Stimulated activated CD4-positive, alpha-beta T cell treated with anti-CD3 and anti-CD28 coated beads, Interleukin-15, amount 100 ng/mL, for 1 hour (primary cell): Measurements from ENCODE around the gene KIAA1549.

ENCODE experiments used
- DNase-seq, 2 donors: peaks; one replicate each; pipeline ENCODE4 v3.0.0-alpha.2; 2020; ENCODE audit warnings: low read depth in 1 of 2, low spot score in 1 of 2

Gene KIAA1549

GRCh38 chr7:138975343-138976104 is 5.7 kb downstream of the KIAA1549 start:
- DNase-seq, result no peak

- DNase-seq, result no peak
These were observed 6.4 kb downstream of the KIAA1549 start for GRCh38 chr7:138974675-138975292.

- DNase-seq, result no peak
These were observed 7.1 kb downstream of the KIAA1549 start for GRCh38 chr7:138974103-138974502.

- no peak for DNase-seq
These were observed 10.2 kb downstream of the KIAA1549 start for GRCh38 chr7:138970952-138971351.

- no peak for DNase-seq
These were observed 10.7 kb downstream of the KIAA1549 start for GRCh38 chr7:138970446-138970845.

GRCh38 chr7:138967159-138967558 is 14.0 kb downstream of the KIAA1549 start:
- DNase-seq, result no peak

- DNase-seq, result no peak
These were observed 16.4 kb downstream of the KIAA1549 start for GRCh38 chr7:138964624-138965436.

- no peak for DNase-seq
These were observed 17.5 kb downstream of the KIAA1549 start for GRCh38 chr7:138963675-138964074.

- DNase-seq, result no peak
These were observed 18.5 kb downstream of the KIAA1549 start for GRCh38 chr7:138962561-138963270.

GRCh38 chr7:138961159-138961558 is 20.0 kb downstream of the KIAA1549 start:
- no peak for DNase-seq

GRCh38 chr7:138958391-138958956 is 22.7 kb downstream of the KIAA1549 start:
- DNase-seq, result no peak

- no peak for DNase-seq
These were observed 23.3 kb downstream of the KIAA1549 start for GRCh38 chr7:138957753-138958390.

- no peak for DNase-seq
These were observed 24.0 kb downstream of the KIAA1549 start for GRCh38 chr7:138957217-138957616.

GRCh38 chr7:138954545-138955475 is 26.4 kb downstream of the KIAA1549 start:
- no peak for DNase-seq

GRCh38 chr7:138952791-138953190 is 28.4 kb downstream of the KIAA1549 start:
- DNase-seq, result no peak

GRCh38 chr7:138951953-138952352 is 29.2 kb downstream of the KIAA1549 start:
- no peak for DNase-seq

- DNase-seq, result no peak
These were observed 31.6 kb downstream of the KIAA1549 start for GRCh38 chr7:138949421-138950088.

- DNase-seq, result no peak
These were observed 32.8 kb downstream of the KIAA1549 start for GRCh38 chr7:138948403-138948802.

- no peak for DNase-seq
These were observed 35.4 kb downstream of the KIAA1549 start for GRCh38 chr7:138945821-138946220.
